Activated naive CD8-positive, alpha-beta T cell treated with anti-CD3 and anti-CD28 coated beads, Interleukin-2, amount 10 ng/mL, durations not matched to agents 7 days and 5 days (primary cell): ENCODE data around the gene EXOC6B. TPM values are rescaled to one million over a fixed set of nuclear protein-coding genes. Genes with fewer than 3 reads are reported as not detected.
"Not testable (repeated sequence)": the region's sequence is repeated elsewhere in the genome, so short reads cannot be mapped to it uniquely, and the experiment has no call there.

Experiments
- ATAC-seq: fragments of 150-1000 bp; cut with Tn5 transposase; one replicate; pipeline ENCODE4 v1.10.0; 2021; ENCODE audit warnings: low read depth, moderate library complexity
- POLR2A ChIA-PET: fragments of 350-600 bp; sonication (Branson Sonifier 250); formaldehyde crosslinking; loops from one replicate; lab custom pipeline; 2021; ENCODE audit warnings: antibody characterized with exemption; lab: Charles Lee
- DNase-seq: peaks from one replicate; pipeline ENCODE4 v3.0.0; 2021
- H3K27ac Mint-ChIP-seq: one replicate; pipeline ENCODE4 v1.8.0; 2022; ENCODE audit warnings: mild to moderate bottlenecking, mixed read lengths
- H3K27me3 Mint-ChIP-seq: one replicate; pipeline ENCODE4 v1.8.0; 2022; ENCODE audit warnings: mild to moderate bottlenecking, moderate library complexity, mixed read lengths
- H3K36me3 Mint-ChIP-seq: one replicate; pipeline ENCODE4 v1.8.0; 2021; ENCODE audit warnings: mild to moderate bottlenecking, mixed read lengths
- H3K4me1 Mint-ChIP-seq: one replicate; pipeline ENCODE4 v1.8.0; 2021; ENCODE audit warnings: mixed read lengths
- H3K4me3 Mint-ChIP-seq: one replicate; pipeline ENCODE4 v1.8.0; 2022; ENCODE audit warnings: mild to moderate bottlenecking, moderate library complexity, mixed read lengths
- H3K9me3 Mint-ChIP-seq: one replicate; pipeline ENCODE4 v1.8.0; 2021; ENCODE audit warnings: mixed read lengths
- total RNA-seq, 2 experiments: library from RNA; stranded (reverse); gene quantifications; one replicate each; pipeline ENCODE4 v1.2.3, GENCODE V29; 2021

EXOC6B gene
- total RNA-seq, 2 experiments from 2014 or later, result 20.7 to 22.7 TPM

- Mint-ChIP-seq H3K9me3 (no peaks in the 10 kb centered on the region), H3K27ac (no peak overlapping the region), H3K4me3 (no peak overlapping the region), H3K36me3 (no peaks in the 10 kb centered on the region), H3K4me1 (no peaks in the 10 kb centered on the region), H3K27me3 (no peaks in the 10 kb centered on the region)
- no peak for DNase-seq
- POLR2A ChIA-PET, result no interaction called here
- ATAC-seq, result no peak
Observed at GRCh38 chr2:72570413-72570812, 255.4 kb downstream of the EXOC6B start.

DNA sequence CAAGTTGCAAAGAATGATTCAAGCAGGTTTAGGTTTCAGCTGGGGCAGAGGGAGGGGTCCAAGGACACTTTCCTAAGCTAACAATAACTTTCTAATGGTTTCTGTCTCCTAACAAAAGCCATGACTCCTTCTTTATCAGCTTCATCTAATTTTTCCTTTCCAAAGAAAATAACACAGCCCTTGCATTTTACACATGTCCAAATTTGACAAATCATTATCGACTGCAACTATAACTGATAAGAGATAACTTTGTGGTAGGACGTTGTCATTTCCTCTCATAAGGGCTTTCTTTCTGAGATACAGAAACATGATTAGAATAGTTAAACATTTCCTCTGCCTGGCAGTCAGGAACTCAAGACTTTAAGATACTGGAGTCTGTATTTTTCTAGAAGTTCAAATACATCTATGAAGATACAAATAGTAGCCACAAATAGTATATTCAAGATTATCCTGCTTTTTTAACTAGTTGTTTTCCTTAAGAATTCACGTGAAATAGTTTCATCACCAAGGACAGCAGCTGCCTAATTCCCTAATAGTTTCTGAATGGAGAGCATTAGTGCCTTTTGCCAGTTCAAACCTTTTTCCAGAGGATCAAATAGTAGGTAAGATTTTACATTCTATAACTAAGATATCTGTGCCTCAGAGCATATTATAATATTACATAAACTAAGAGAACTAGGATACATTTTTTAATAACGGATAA is 263.2 kb downstream of the EXOC6B start:
- Mint-ChIP-seq H3K4me1 (peaks cover 7% of the 10 kb centered on the region), H3K27ac (no peak overlapping the region), H3K4me3 (no peak overlapping the region), H3K36me3 (peaks cover 5% of the 10 kb centered on the region), H3K9me3 (no peaks in the 10 kb centered on the region), H3K27me3 (no peaks in the 10 kb centered on the region)
- no peak for DNase-seq
- no peak for ATAC-seq
- POLR2A ChIA-PET, result no interaction called here

- Mint-ChIP-seq H3K27ac (no peak overlapping the region), H3K36me3 (peaks cover 9% of the 10 kb centered on the region), H3K27me3 (no peaks in the 10 kb centered on the region), H3K4me3 (no peak overlapping the region), H3K4me1 (peaks cover 7% of the 10 kb centered on the region), H3K9me3 (no peaks in the 10 kb centered on the region)
- ATAC-seq (no peak), DNase-seq (no peak)
- POLR2A ChIA-PET, result no interaction called here
Observed at GRCh38 chr2:72561621-72562318, 264.1 kb downstream of the EXOC6B start.

DNA sequence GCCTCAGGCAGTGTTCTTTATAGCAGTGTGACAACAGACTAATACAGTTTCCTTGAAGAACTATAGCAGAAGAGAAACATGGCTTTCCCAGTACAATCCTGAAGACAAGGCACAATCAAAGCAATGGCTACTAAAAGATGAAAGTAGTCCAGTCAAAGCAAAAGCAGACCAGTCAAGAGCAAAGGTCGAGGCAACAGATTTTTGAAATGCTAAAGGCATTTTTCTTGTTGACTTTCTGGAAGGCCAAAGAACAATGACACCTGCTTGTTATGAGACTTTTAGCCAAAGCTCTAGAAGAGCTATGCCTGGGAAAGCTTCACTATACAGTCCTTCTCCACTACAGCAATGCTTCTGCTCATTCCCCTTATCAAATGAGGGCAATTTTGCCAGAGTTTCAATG is 269.9 kb downstream of the EXOC6B start:
- Mint-ChIP-seq H3K9me3 (peaks cover 2% of the 10 kb centered on the region), H3K27ac (no peak overlapping the region), H3K36me3 (peaks cover 11% of the 10 kb centered on the region), H3K4me3 (no peak overlapping the region), H3K27me3 (no peaks in the 10 kb centered on the region), H3K4me1 (peaks cover 5% of the 10 kb centered on the region)
- ATAC-seq (no peak), DNase-seq (no peak)
- POLR2A ChIA-PET, result no interaction called here

GRCh38 chr2:72555363-72555762 is 270.5 kb downstream of the EXOC6B start:
- ATAC-seq, result not testable (repeated sequence)

DNA sequence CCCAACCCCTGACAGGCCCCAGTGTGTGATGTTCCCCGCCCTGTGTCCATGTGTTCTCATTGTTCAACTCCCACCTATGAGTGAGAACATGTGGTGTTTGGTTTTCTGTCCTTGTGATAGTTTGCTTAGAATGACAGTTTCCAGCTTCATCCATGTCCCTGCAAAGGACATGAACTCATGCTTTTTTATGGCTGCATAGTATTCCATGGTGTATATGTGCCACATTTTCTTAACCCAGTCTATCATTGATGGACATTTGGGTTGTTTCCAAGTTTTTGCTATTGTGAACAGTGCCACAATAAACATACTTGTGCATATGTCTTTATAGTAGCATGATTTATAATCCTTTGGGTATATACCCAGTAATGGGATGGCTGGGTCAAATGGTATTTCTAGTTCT is 270.9 kb downstream of the EXOC6B start:
- H3K27ac Mint-ChIP-seq, H3K27me3 Mint-ChIP-seq, DNase-seq, ATAC-seq, H3K4me3 Mint-ChIP-seq, POLR2A ChIA-PET, H3K4me1 Mint-ChIP-seq, H3K9me3 Mint-ChIP-seq: not testable (repeated sequence)
- peaks cover 11% of the 10 kb centered on the region for H3K36me3 Mint-ChIP-seq

More at GRCh38 chr2:72555363-72555762, 270.5 kb downstream of the EXOC6B start:
- POLR2A ChIA-PET, H3K4me3 Mint-ChIP-seq, DNase-seq, H3K4me1 Mint-ChIP-seq, H3K27me3 Mint-ChIP-seq, H3K27ac Mint-ChIP-seq, H3K9me3 Mint-ChIP-seq: not testable (repeated sequence)
- H3K36me3 Mint-ChIP-seq, result peaks cover 11% of the 10 kb centered on the region

GRCh38 chr2:72554381-72554780 is 271.5 kb downstream of the EXOC6B start:
- H3K9me3 Mint-ChIP-seq, result peaks cover 2% of the 10 kb centered on the region
- ATAC-seq, result no peak
- POLR2A ChIA-PET, result no interaction called here
- peaks cover 11% of the 10 kb centered on the region for H3K36me3 Mint-ChIP-seq
- no peak overlapping the region for H3K4me3 Mint-ChIP-seq
- H3K4me1 Mint-ChIP-seq, result peaks cover 2% of the 10 kb centered on the region
- H3K27ac Mint-ChIP-seq, result no peak overlapping the region
- DNase-seq, result no peak
- H3K27me3 Mint-ChIP-seq, result no peaks in the 10 kb centered on the region

- Mint-ChIP-seq H3K9me3 (no peaks in the 10 kb centered on the region), H3K27me3 (no peaks in the 10 kb centered on the region), H3K4me1 (peaks cover 2% of the 10 kb centered on the region), H3K27ac (no peak overlapping the region), H3K4me3 (no peak overlapping the region), H3K36me3 (no peaks in the 10 kb centered on the region)
- DNase-seq (no peak), ATAC-seq (no peak)
- POLR2A ChIA-PET, result no interaction called here
Observed at GRCh38 chr2:72548081-72548764, 277.6 kb downstream of the EXOC6B start.

GRCh38 chr2:72545790-72546189 is 280.0 kb downstream of the EXOC6B start:
- POLR2A ChIA-PET, result no interaction called here
- no peaks in the 10 kb centered on the region for H3K27me3 Mint-ChIP-seq
- no peak overlapping the region for H3K4me3 Mint-ChIP-seq
- H3K9me3 Mint-ChIP-seq, result no peaks in the 10 kb centered on the region
- DNase-seq (no peak), ATAC-seq (no peak)
- peaks cover 2% of the 10 kb centered on the region for H3K4me1 Mint-ChIP-seq
- no peak overlapping the region for H3K27ac Mint-ChIP-seq
- peaks cover 2% of the 10 kb centered on the region for H3K36me3 Mint-ChIP-seq

GRCh38 chr2:72544554-72544953 is 281.3 kb downstream of the EXOC6B start:
- Mint-ChIP-seq H3K4me3 (no peak overlapping the region), H3K36me3 (peaks cover 2% of the 10 kb centered on the region), H3K4me1 (peaks cover 2% of the 10 kb centered on the region), H3K27me3 (no peaks in the 10 kb centered on the region), H3K9me3 (no peaks in the 10 kb centered on the region), H3K27ac (no peak overlapping the region)
- ATAC-seq (no peak), DNase-seq (no peak)
- POLR2A ChIA-PET, result no interaction called here

DNA sequence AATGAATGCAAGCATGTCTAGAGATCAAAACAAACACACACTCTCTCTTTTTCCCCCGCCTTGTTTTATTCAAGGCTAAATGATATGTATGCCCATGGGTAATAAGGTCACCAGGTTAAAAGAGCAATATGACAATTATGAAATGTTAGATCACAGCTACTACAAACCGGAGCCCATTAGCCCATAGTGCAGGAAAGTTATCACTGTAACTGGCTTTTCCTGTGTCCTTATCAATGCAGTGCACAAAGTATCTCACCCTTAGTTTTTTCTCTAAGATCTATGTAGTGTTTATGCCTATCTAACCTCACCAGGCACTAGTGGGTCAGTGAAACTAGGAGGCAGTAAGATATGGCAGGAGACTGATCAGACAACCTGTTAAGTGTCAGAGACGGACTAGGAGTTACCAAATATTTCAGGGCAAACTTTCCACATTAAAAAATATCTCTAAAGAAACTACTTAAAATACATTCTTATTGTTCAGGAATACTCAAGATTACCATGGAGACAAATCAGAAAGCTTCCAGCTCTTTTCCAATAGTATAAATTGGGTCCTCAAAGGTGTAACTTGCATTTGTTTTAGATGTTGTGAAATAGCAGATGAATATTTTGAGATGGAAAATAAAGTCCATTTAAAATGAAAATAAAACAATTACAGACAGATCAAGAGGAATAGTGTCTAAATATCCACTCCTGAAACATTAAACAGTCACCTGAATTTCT is 282.2 kb downstream of the EXOC6B start:
- Mint-ChIP-seq H3K4me1 (peaks cover 2% of the 10 kb centered on the region), H3K4me3 (no peak overlapping the region), H3K9me3 (no peaks in the 10 kb centered on the region), H3K27me3 (no peaks in the 10 kb centered on the region), H3K27ac (no peak overlapping the region), H3K36me3 (peaks cover 2% of the 10 kb centered on the region)
- ATAC-seq (no peak), DNase-seq (no peak)
- POLR2A ChIA-PET, result no interaction called here

GRCh38 chr2:72539071-72539552 is 286.7 kb downstream of the EXOC6B start:
- H3K9me3 Mint-ChIP-seq, result no peaks in the 10 kb centered on the region
- DNase-seq (no peak), ATAC-seq (no peak)
- no peaks in the 10 kb centered on the region for H3K27me3 Mint-ChIP-seq
- peaks cover 2% of the 10 kb centered on the region for H3K36me3 Mint-ChIP-seq
- peaks cover 2% of the 10 kb centered on the region for H3K4me1 Mint-ChIP-seq
- POLR2A ChIA-PET, result no interaction called here
- H3K27ac Mint-ChIP-seq, result no peak overlapping the region
- no peak overlapping the region for H3K4me3 Mint-ChIP-seq

GRCh38 chr2:72538486-72538885 is 287.3 kb downstream of the EXOC6B start:
- ATAC-seq (no peak), DNase-seq (no peak)
- H3K36me3 Mint-ChIP-seq, result peaks cover 2% of the 10 kb centered on the region
- POLR2A ChIA-PET, result no interaction called here
- H3K27me3 Mint-ChIP-seq, result no peaks in the 10 kb centered on the region
- H3K4me1 Mint-ChIP-seq, result peaks cover 2% of the 10 kb centered on the region
- H3K27ac Mint-ChIP-seq, result no peak overlapping the region
- no peak overlapping the region for H3K4me3 Mint-ChIP-seq
- no peaks in the 10 kb centered on the region for H3K9me3 Mint-ChIP-seq
